K562 (cell line): Measurements from ENCODE around the gene TMEM273. TPM values are rescaled to one million over a fixed set of nuclear protein-coding genes. Genes with fewer than 3 reads are reported as not detected.

Source experiments
- ATF1 ChIP-seq, 2 experiments: fragments of 450-650 bp in 1 of 2; IDR thresholded peaks; 2 replicates each; pipeline ENCODE4 v1.6.1; 2016; ENCODE audit warnings: missing compliant biosample characterization in 1 of 2, missing genetic modification characterization in 1 of 2
- BCLAF1 ChIP-seq, 2 experiments: fragments of 450-650 bp in 1 of 2; IDR thresholded peaks; 2 replicates each; pipeline ENCODE4 v1.6.1; 2011 to 2017; ENCODE audit warnings: low read depth in 2 of 2, antibody characterized with exemption in 1 of 2, borderline replicate concordance in 1 of 2, low read length in 1 of 2, mild to moderate bottlenecking in 1 of 2, mixed read lengths in 1 of 2; ENCODE audit not compliant: control insufficient read depth in 1 of 2
- ELF4 ChIP-seq: fragments of 450-650 bp; formaldehyde crosslinking; IDR thresholded peaks from 2 replicates; pipeline ENCODE4 v1.4.0; 2022; ENCODE audit warnings: missing genetic modification characterization
- SREBF2 ChIP-seq: sonication (generic); formaldehyde crosslinking; IDR thresholded peaks from 2 replicates; pipeline ENCODE4 v1.4.0; 2020; ENCODE audit warnings: mild to moderate bottlenecking, missing genetic modification reagents
- TCFL5 ChIP-seq: fragments of 250-450 bp; sonication (Bioruptor Pico); conservative IDR thresholded peaks from 2 replicates; pipeline ENCODE4 v1.6.1; 2021; ENCODE audit warnings: mild to moderate bottlenecking, moderate library complexity, matching md5 sums
- TEAD4 ChIP-seq, 2 experiments: sonication (generic) in 1 of 2; formaldehyde crosslinking in 1 of 2; IDR thresholded peaks; 2 replicates each; pipeline versions ENCODE4 v1.6.1 to v1.8.0; 2012 to 2022; ENCODE audit warnings: borderline replicate concordance in 1 of 2, inconsistent platforms in 1 of 2, low read length in 1 of 2, mild to moderate bottlenecking in 1 of 2, missing genetic modification reagents in 1 of 2
- U2AF2 ChIP-seq: fragments of 200-400 bp; formaldehyde crosslinking; optimal IDR thresholded peaks from 2 replicates; pipeline ENCODE3; 2017; ENCODE audit warnings: low read depth, mild to moderate bottlenecking, low read length
- ZNF518B ChIP-seq: fragments of 250-450 bp; sonication (Bioruptor Pico); IDR thresholded peaks from 2 replicates; pipeline ENCODE4 v1.5.0; 2021; ENCODE audit warnings: mild to moderate bottlenecking, moderate library complexity
- polyA plus RNA-seq, 8 experiments: library from polyadenylated mRNA; depleted of rRNA in 4 of 8; stranded (reverse) in 5 of 8; unstranded in 3 of 8; fragments of >200 nt; fragmentation: Nextera tagmentation in 2 of 8; fragmentation: Illumina TruSeq in 1 of 8; extraction: Ambion mirVana in 2 of 8; extraction: Trizol in 1 of 8; gene quantifications; 2 replicates each; pipeline versions ENCODE4 v1.2.1 to v1.2.3, GENCODE V29; 2011 to 2014; ENCODE audit warnings: inconsistent platforms in 1 of 8, missing spikeins in 1 of 8
- total RNA-seq, 7 experiments: library from RNA; depleted of rRNA in 6 of 7; stranded (reverse); fragments of >200 nt in 6 of 7; fragmentation: Illumina TruSeq in 2 of 7; extraction: Trizol in 2 of 7; gene quantifications; 2 replicates each; pipeline versions ENCODE4 v1.2.1 to v1.2.3, GENCODE V29; 2011 to 2021; ENCODE audit warnings: low replicate concordance in 1 of 7

Gene TMEM273
- total and polyA plus RNA-seq, 9 of the 15 experiments (the other 6 are each of a cell fraction or from before 2014, with no cell fraction given), result 39.2 to 131 (median 95.6) TPM

GRCh38 chr10:49161411-49161997, 26.7 kb downstream of the TMEM273 start (continued):
- peak; percentile 92 for TF ChIP-seq TEAD4 (IDR thresholded peaks at IDR 0.05; ENCODE audit: low read length)
- no peak for TF ChIP-seq TEAD4 (CRISPR knock-in tag; IDR thresholded peaks at IDR 0.05; ENCODE audit: borderline replicate concordance)
- no peak for TF ChIP-seq ZNF518B (CRISPR knock-in tag)
- peak; percentile 55; the same call in 1 of the 2 replicates for TF ChIP-seq ELF4
- TF ChIP-seq BCLAF1 (IDR thresholded peaks at IDR 0.05; ENCODE audit: borderline replicate concordance in 1 of 2, control insufficient read depth in 1 of 2, low read depth in 2 of 2, low read length in 1 of 2), result no peak
- TF ChIP-seq TCFL5 (CRISPR knock-in tag), result no peak
- no peak for TF ChIP-seq ATF1 (CRISPR knock-in tag; IDR thresholded peaks at IDR 0.05)
- peak; percentile 44 for TF ChIP-seq ATF1 (tag; IDR thresholded peaks at IDR 0.05)
- no peak for TF ChIP-seq SREBF2 (CRISPR knock-in tag)
- no peak for TF ChIP-seq U2AF2
